Neuronal stem cell (in vitro differentiated cells): ENCODE results near the gene ABLIM2.

Experiments
- DNase-seq: peaks from one replicate; pipeline ENCODE4 v3.0.0-alpha.2; 2013; ENCODE audit warnings: low spot score
- H2AFZ ChIP-seq: one replicate; pipeline ENCODE4 v1.6.1; 2013; ENCODE audit warnings: mild to moderate bottlenecking, low read length, inconsistent platforms
- H2AK5ac ChIP-seq: 2 replicates; pipeline ENCODE4 v1.6.1; 2013; ENCODE audit warnings: low read depth, mild to moderate bottlenecking, inconsistent platforms, low read length, moderate library complexity, mixed read lengths
- H2BK120ac ChIP-seq: 2 replicates; pipeline ENCODE4 v1.6.1; 2013; ENCODE audit warnings: low read depth, mild to moderate bottlenecking, inconsistent platforms, low read length, moderate library complexity, mixed read lengths
- H2BK12ac ChIP-seq: one replicate; pipeline ENCODE4 v1.6.1; 2013; ENCODE audit warnings: low read length, inconsistent platforms
- H2BK15ac ChIP-seq: 2 replicates; pipeline ENCODE4 v1.6.1; 2013; ENCODE audit warnings: mild to moderate bottlenecking, low read length, inconsistent platforms, mixed read lengths
- H2BK5ac ChIP-seq: one replicate; pipeline ENCODE4 v1.6.1; 2013; ENCODE audit warnings: inconsistent platforms, mild to moderate bottlenecking, low read length, moderate library complexity
- H3K14ac ChIP-seq: one replicate; pipeline ENCODE4 v1.6.1; 2013; ENCODE audit warnings: low read length, inconsistent platforms
- H3K18ac ChIP-seq: 2 replicates; pipeline ENCODE4 v1.6.1; 2013; ENCODE audit warnings: low read length, inconsistent platforms
- H3K23ac ChIP-seq: 2 replicates; pipeline ENCODE4 v1.6.1; 2013; ENCODE audit warnings: low read depth, mild to moderate bottlenecking, mixed read lengths, low read length, inconsistent platforms; ENCODE audit not compliant: poor library complexity
- H3K27ac ChIP-seq: replicated peaks from 3 replicates; pipeline ENCODE4 v1.5.1; 2013; ENCODE audit warnings: low read length, inconsistent platforms
- H3K27me3 ChIP-seq, 3 experiments: 2 replicates each; pipeline ENCODE4 v1.6.1; 2013; ENCODE audit warnings: low read length in 3 of 3, mild to moderate bottlenecking in 2 of 3, inconsistent platforms in 1 of 3, low read depth in 1 of 3, mixed read lengths in 1 of 3, moderate library complexity in 1 of 3; ENCODE audit not compliant: control insufficient read depth in 3 of 3, insufficient read depth in 3 of 3
- H3K36me3 ChIP-seq, 2 donors: replicated peaks in 1 of 2; 2 replicates each; pipeline ENCODE4 v1.6.1; 2013; ENCODE audit warnings: low read length in 2 of 2; ENCODE audit not compliant: control insufficient read depth in 2 of 2, insufficient read depth in 2 of 2
- H3K4ac ChIP-seq: 2 replicates; pipeline ENCODE4 v1.6.1; 2013; ENCODE audit warnings: inconsistent platforms, mild to moderate bottlenecking, low read length, moderate library complexity
- H3K4me1 ChIP-seq, 2 donors: 1 replicate in 1 of 2; 2 replicates in 1 of 2; pipeline ENCODE4 v1.6.1; 2013; ENCODE audit warnings: low read length in 2 of 2, low read depth in 1 of 2; ENCODE audit not compliant: control insufficient read depth in 2 of 2, insufficient read depth in 1 of 2
- H3K4me2 ChIP-seq: one replicate; pipeline ENCODE4 v1.6.1; 2013; ENCODE audit warnings: mild to moderate bottlenecking, low read length, inconsistent platforms; ENCODE audit not compliant: insufficient read depth, poor library complexity, severe bottlenecking
- H3K4me3 ChIP-seq, 2 donors: 2 replicates each; pipeline ENCODE4 v1.5.1; 2013; ENCODE audit warnings: low read length in 2 of 2, mild to moderate bottlenecking in 2 of 2, inconsistent platforms in 1 of 2, moderate library complexity in 1 of 2
- H3K79me1 ChIP-seq: one replicate; pipeline ENCODE4 v1.6.1; 2013; ENCODE audit warnings: low read depth, mild to moderate bottlenecking, inconsistent platforms, low read length, moderate library complexity
- H3K9ac ChIP-seq: one replicate; pipeline ENCODE4 v1.6.1; 2013; ENCODE audit warnings: mild to moderate bottlenecking, low read depth, low read length, inconsistent platforms; ENCODE audit not compliant: poor library complexity
- H3K9me3 ChIP-seq, 2 donors: replicated peaks in 1 of 2; 2 replicates each; pipeline versions ENCODE3 to v1.6.1; 2013; ENCODE audit warnings: low read length in 2 of 2, mild to moderate bottlenecking in 2 of 2, inconsistent platforms in 1 of 2, low read depth in 1 of 2, mixed read lengths in 1 of 2, moderate library complexity in 1 of 2; ENCODE audit not compliant: control insufficient read depth in 2 of 2, insufficient read depth in 1 of 2
- H4K8ac ChIP-seq: one replicate; pipeline ENCODE4 v1.6.1; 2013; ENCODE audit warnings: low read depth, mild to moderate bottlenecking, inconsistent platforms, low read length, moderate library complexity
- H4K91ac ChIP-seq: one replicate; pipeline ENCODE4 v1.6.1; 2013; ENCODE audit warnings: low read length, low read depth, mild to moderate bottlenecking, inconsistent platforms; ENCODE audit not compliant: poor library complexity
- WGBS, 2 donors: extraction: QIAGEN DNeasy Blood & Tissue Kit; methylation state at CpG; one replicate each; pipeline ENCODE4 v1.1.7; 2013; ENCODE audit warnings: missing lambda C conversion rate in 2 of 2, mixed read lengths in 1 of 2; ENCODE audit not compliant: insufficient read length in 2 of 2, insufficient replicate concordance in 1 of 2; ENCODE audit errors: extremely low coverage in 2 of 2; 5-methylcytosine and 5-hydroxymethylcytosine counted together

The ABLIM2 gene

GRCh38 chr4:8157496-8157895, 1.1 kb downstream of the ABLIM2 start:
- DNase-seq: no peak
- H3K4me2 ChIP-seq: no peak overlapping the region
- H2BK120ac ChIP-seq: no peak overlapping the region
- H3K4ac ChIP-seq: no peak overlapping the region
- peak overlapping the region; percentile 50 for H2AK5ac ChIP-seq
- H3K9me3 ChIP-seq: peaks cover 0 to 2% of the 10 kb centered on the region in 2 donors
- no peak overlapping the region for H3K27ac ChIP-seq
- H3K18ac ChIP-seq: no peak overlapping the region
- no peak overlapping the region for H4K8ac ChIP-seq
- WGBS, 2 donors: no CpG with 5 or more reads among the region's 15 CpGs
- no peak overlapping the region for H3K4me3 ChIP-seq
- H3K23ac ChIP-seq: peak overlapping the region; percentile 57
- no peak overlapping the region for H4K91ac ChIP-seq
- no peak overlapping the region for H2AFZ ChIP-seq
- no peak overlapping the region for H3K14ac ChIP-seq
- peaks cover 6% of the 10 kb centered on the region in 2 donors for H3K4me1 ChIP-seq
- H2BK5ac ChIP-seq: peak overlapping the region; percentile 80
- no peaks in the 10 kb centered on the region for H3K36me3 ChIP-seq
- no peak overlapping the region for H2BK15ac ChIP-seq
- H2BK12ac ChIP-seq: no peak overlapping the region
- H3K27me3 ChIP-seq: peaks cover 17 to 74% (median 38%) of the 10 kb centered on the region in 3 experiments
- H3K9ac ChIP-seq: no peak overlapping the region
- no peaks in the 10 kb centered on the region for H3K79me1 ChIP-seq

GRCh38 chr4:8156617-8157016, 2.0 kb downstream of the ABLIM2 start:
- WGBS, 2 donors: no CpG with 5 or more reads among the region's 8 CpGs
- Histone ChIP-seq H2BK5ac (no peak overlapping the region), H3K4me3 (no peak overlapping the region), H2AFZ (no peak overlapping the region), H3K79me1 (peaks cover 1% of the 10 kb centered on the region), H2BK15ac (no peak overlapping the region), H3K9me3 (peaks cover 0 to 2% of the 10 kb centered on the region in 2 donors), H3K9ac (no peak overlapping the region), H3K4ac (no peak overlapping the region), H3K4me1 (peaks cover 6% of the 10 kb centered on the region in 2 donors), H3K18ac (peak overlapping the region; percentile 74), H3K27me3 (peaks cover 17 to 77% (median 38%) of the 10 kb centered on the region in 3 experiments), H2AK5ac (peak overlapping the region; percentile 10), H3K14ac (no peak overlapping the region), H3K36me3 (no peaks in the 10 kb centered on the region), H3K23ac (peak overlapping the region; percentile 45), H3K4me2 (no peak overlapping the region), H4K8ac (peak overlapping the region; percentile 26), H2BK12ac (no peak overlapping the region), H4K91ac (no peak overlapping the region), H2BK120ac (no peak overlapping the region), H3K27ac (no peak overlapping the region)
- no peak for DNase-seq

GRCh38 chr4:8155660-8156421, 2.8 kb downstream of the ABLIM2 start:
- Histone ChIP-seq H4K91ac (no peak overlapping the region), H4K8ac (no peak overlapping the region), H3K18ac (no peak overlapping the region), H2AK5ac (peak overlapping the region; percentile 10), H3K4me1 (peaks cover 6% of the 10 kb centered on the region in 2 donors), H3K4me2 (no peak overlapping the region), H3K27me3 (peaks cover 17 to 76% (median 38%) of the 10 kb centered on the region in 3 experiments), H3K79me1 (peaks cover 1% of the 10 kb centered on the region), H2BK12ac (no peak overlapping the region), H3K4ac (no peak overlapping the region), H3K4me3 (no peak overlapping the region), H3K36me3 (no peaks in the 10 kb centered on the region), H3K9me3 (peaks cover 0 to 2% of the 10 kb centered on the region in 2 donors), H2BK120ac (no peak overlapping the region), H3K27ac (no peak overlapping the region), H3K14ac (no peak overlapping the region), H3K9ac (no peak overlapping the region), H2BK15ac (no peak overlapping the region), H2BK5ac (no peak overlapping the region), H3K23ac (no peak overlapping the region), H2AFZ (no peak overlapping the region)
- no peak for DNase-seq
- WGBS, 2 donors: no CpG with 5 or more reads among the region's 14 CpGs

GRCh38 chr4:8155048-8155447, 3.6 kb downstream of the ABLIM2 start:
- Histone ChIP-seq H3K4me1 (peaks cover 6% of the 10 kb centered on the region in 2 donors), H3K4me2 (no peak overlapping the region), H3K23ac (no peak overlapping the region), H3K36me3 (no peaks in the 10 kb centered on the region), H3K9ac (no peak overlapping the region), H3K27ac (no peak overlapping the region), H4K8ac (no peak overlapping the region), H3K9me3 (peaks cover 0 to 2% of the 10 kb centered on the region in 2 donors), H3K4me3 (no peak overlapping the region), H4K91ac (no peak overlapping the region), H2BK120ac (no peak overlapping the region), H2AK5ac (no peak overlapping the region), H3K14ac (no peak overlapping the region), H2AFZ (no peak overlapping the region), H3K79me1 (peaks cover 1% of the 10 kb centered on the region), H3K4ac (no peak overlapping the region), H3K27me3 (peaks cover 17 to 76% (median 33%) of the 10 kb centered on the region in 3 experiments), H2BK15ac (no peak overlapping the region), H2BK5ac (no peak overlapping the region), H2BK12ac (no peak overlapping the region), H3K18ac (no peak overlapping the region)
- DNase-seq: no peak
- WGBS, 2 donors: no CpG with 5 or more reads among the region's 6 CpGs
